Endothelial cell of umbilical vein (primary cell): ENCODE measurements around the gene CNTD1. TPM values are rescaled to one million over a fixed set of nuclear protein-coding genes. Genes with fewer than 3 reads are reported as not detected.

ENCODE experiments used
- BruUV-seq: library from RNA; stranded (reverse); fragments of 400-500 nt; replicated peaks from 2 replicates; lab custom pipeline; 2021; lab: Mats Ljungman, UMichigan
- CTCF ChIA-PET: fragments of 300-600, 350-600 bp; sonication (Branson Sonifier 250); formaldehyde crosslinking; loops from one replicate; lab custom pipeline; 2021; ENCODE audit warnings: antibody characterized with exemption, inconsistent platforms; lab: Charles Lee
- POLR2A ChIA-PET: fragments of 300-600, 350-600 bp; sonication (Branson Sonifier 250); formaldehyde crosslinking; loops from one replicate; lab custom pipeline; 2021; ENCODE audit warnings: antibody characterized with exemption, inconsistent platforms; lab: Charles Lee
- DNase-seq: peaks from one replicate; pipeline ENCODE4 v3.0.0-alpha.2; 2011; ENCODE audit warnings: low read depth, low spot score
- FAIRE-seq: peaks from 2 replicates; lab custom pipeline; 2011; peaks lifted over from hg19 to GRCh38; lab: Jason Lieb, UNC
- H2AFZ ChIP-seq: 2 replicates; pipeline ENCODE4 v1.6.0; 2012; ENCODE audit warnings: low read depth, low read length, control low read depth, inconsistent platforms
- H3K27ac ChIP-seq: 2 replicates; pipeline ENCODE4 v1.5.1; 2011; ENCODE audit warnings: low read depth, mild to moderate bottlenecking, control low read depth, low read length, moderate library complexity; ENCODE audit not compliant: insufficient read depth
- H3K27me3 ChIP-seq, 2 experiments: 2 replicates each; pipeline versions ENCODE4 v1.6.0 to v1.6.1; 2011; ENCODE audit warnings: low read length in 2 of 2, mixed read lengths in 1 of 2; ENCODE audit not compliant: control insufficient read depth in 2 of 2, insufficient read depth in 2 of 2
- H3K36me3 ChIP-seq, 2 experiments: 2 replicates in 1 of 2; 3 replicates in 1 of 2; pipeline ENCODE4 v1.5.1; 2011; ENCODE audit warnings: low read length in 2 of 2, mild to moderate bottlenecking in 1 of 2, moderate library complexity in 1 of 2; ENCODE audit not compliant: control insufficient read depth in 2 of 2, insufficient read depth in 2 of 2; ENCODE audit errors: extremely low read depth in 1 of 2
- H3K4me1 ChIP-seq: 3 replicates; pipeline ENCODE4 v1.5.1; 2011; ENCODE audit warnings: mild to moderate bottlenecking, low read length; ENCODE audit not compliant: control insufficient read depth, insufficient read depth; ENCODE audit errors: extremely low read depth
- H3K4me2 ChIP-seq: 2 replicates; pipeline ENCODE4 v1.6.1; 2011; ENCODE audit warnings: low read length, control low read depth, mixed read lengths; ENCODE audit not compliant: insufficient read depth
- H3K4me3 ChIP-seq, 3 experiments: fragments of 200-600 bp in 1 of 3; sonication (generic), shearing (Covaris generic) in 1 of 3; replicated peaks in 1 of 3; 2 replicates each; pipeline ENCODE4 v1.5.1; 2011 to 2016; ENCODE audit warnings: control low read depth in 3 of 3, low read length in 3 of 3, mild to moderate bottlenecking in 2 of 3, inconsistent platforms in 1 of 3, low read depth in 1 of 3, moderate library complexity in 1 of 3; ENCODE audit not compliant: insufficient read depth in 1 of 3
- H3K79me2 ChIP-seq: 2 replicates; pipeline ENCODE4 v1.6.0; 2012; ENCODE audit warnings: low read length, inconsistent platforms; ENCODE audit not compliant: control insufficient read depth, insufficient read depth
- H3K9ac ChIP-seq: replicated peaks from 2 replicates; pipeline ENCODE3; 2011; ENCODE audit warnings: low read length, control low read depth; ENCODE audit not compliant: insufficient read depth; ENCODE audit errors: extremely low read depth
- H3K9me1 ChIP-seq: replicated peaks from 3 replicates; pipeline ENCODE4 v1.6.0; 2011; ENCODE audit warnings: mild to moderate bottlenecking, low read length; ENCODE audit not compliant: control insufficient read depth, insufficient read depth; ENCODE audit errors: extremely low read depth
- H3K9me3 ChIP-seq: replicated peaks from 2 replicates; pipeline ENCODE4 v1.5.1; 2012; ENCODE audit warnings: low read length, inconsistent platforms; ENCODE audit not compliant: control insufficient read depth, insufficient read depth
- H4K20me1 ChIP-seq: replicated peaks from 2 replicates; pipeline ENCODE3; 2011; ENCODE audit warnings: mild to moderate bottlenecking, low read length; ENCODE audit not compliant: control insufficient read depth, insufficient read depth; ENCODE audit errors: extremely low read depth
- CTCF ChIP-seq, 2 donors: IDR thresholded peaks; 1 replicate in 1 of 2; 2 replicates in 1 of 2; pipeline ENCODE4 v1.5.1; 2011; ENCODE audit warnings: low read length in 2 of 2, mild to moderate bottlenecking in 2 of 2, moderate library complexity in 2 of 2, control low read depth in 1 of 2, inconsistent platforms in 1 of 2, low read depth in 1 of 2; ENCODE audit not compliant: insufficient read depth in 1 of 2; ENCODE audit errors: extremely low read depth in 1 of 2
- EZH2 ChIP-seq: IDR thresholded peaks from 2 replicates; pipeline ENCODE4 v1.6.1; 2012; ENCODE audit warnings: borderline replicate concordance, low read depth, mild to moderate bottlenecking, moderate library complexity, low read length, inconsistent platforms; ENCODE audit not compliant: severe bottlenecking
- FOS ChIP-seq: IDR thresholded peaks from 2 replicates; pipeline ENCODE4 v1.6.1; 2011; ENCODE audit warnings: mild to moderate bottlenecking, low read length, moderate library complexity, borderline replicate concordance; ENCODE audit not compliant: insufficient read depth
- GATA2 ChIP-seq: IDR thresholded peaks from 2 replicates; pipeline ENCODE4 v1.7.0; 2011; ENCODE audit warnings: low read depth, mild to moderate bottlenecking, moderate library complexity, mixed read lengths, low read length; ENCODE audit not compliant: insufficient read length, insufficient read depth
- JUN ChIP-seq: IDR thresholded peaks from 2 replicates; pipeline ENCODE4 v1.6.1; 2011; ENCODE audit warnings: borderline replicate concordance, low read depth; ENCODE audit not compliant: insufficient read length, insufficient read depth
- MAX ChIP-seq: IDR thresholded peaks from 2 replicates; pipeline ENCODE4 v1.6.1; 2011; ENCODE audit not compliant: insufficient read depth, insufficient read length
- MYC ChIP-seq: IDR thresholded peaks from one replicate; pipeline ENCODE4 v1.6.1; 2011; ENCODE audit warnings: mild to moderate bottlenecking, low read depth, low read length
- POLR2A ChIP-seq: IDR thresholded peaks from 2 replicates; pipeline ENCODE4 v1.6.1; 2012; ENCODE audit warnings: low read depth, mild to moderate bottlenecking, control low read depth, low read length
- POLR2AphosphoS5 ChIP-seq: IDR thresholded peaks from 2 replicates; pipeline ENCODE4 v1.6.1; 2012; ENCODE audit warnings: low read depth, mild to moderate bottlenecking, control low read depth, low read length, moderate library complexity; ENCODE audit not compliant: insufficient read depth
- dilution Hi-C: fragments of 300-500 bp; cut with MboI; formaldehyde crosslinking; loops from one replicate; pipeline ENCODE4 v1.15.0; 2019; ENCODE audit warnings: low sequenced_read_pairs; ENCODE audit not compliant: extremely low pct_ligation_motif_present
- intact Hi-C: fragments of 100-400 bp; cut with micrococcal nuclease; formaldehyde crosslinking; loops from one replicate; pipeline ENCODE4 v1.10.0; 2022
- polyA plus RNA-seq, 4 experiments: library from polyadenylated mRNA; depleted of rRNA in 3 of 4; stranded (reverse) in 3 of 4; unstranded in 1 of 4; fragments of >200 nt; gene quantifications; 2 replicates each; pipeline versions ENCODE4 v1.2.1 to v1.2.3, GENCODE V29; 2011 to 2012; ENCODE audit warnings: missing spikeins in 1 of 4
- total RNA-seq: library from RNA; stranded (reverse); gene quantifications from 2 replicates; pipeline ENCODE4 v1.2.3, GENCODE V29; 2021

CNTD1 gene
- total and polyA plus RNA-seq, 2 donors (not counting 3 experiments of a cell fraction or from before 2014, with no cell fraction given) = not detected

GRCh38 chr17:42843358-42843934 lies 44.8 kb downstream of the CNTD1 start:
- Histone ChIP-seq H3K27ac (no peak overlapping the region), H3K4me1 (no peaks in the 10 kb centered on the region), H3K9me3 (no peaks in the 10 kb centered on the region), H3K36me3 (peaks cover 24 to 41% of the 10 kb centered on the region in 2 experiments), H3K4me2 (no peak overlapping the region), H3K4me3 (no peak overlapping the region), H3K79me2 (no peaks in the 10 kb centered on the region), H2AFZ (no peak overlapping the region), H3K9me1 (no peaks in the 10 kb centered on the region), H4K20me1 (peaks cover 2% of the 10 kb centered on the region), H3K9ac (no peak overlapping the region), H3K27me3 (no peaks in the 10 kb centered on the region)
- no peak for TF ChIP-seq GATA2
- TF ChIP-seq CTCF (IDR thresholded peaks at IDR 0.05; ENCODE audit: extremely low read depth in 1 of 2, insufficient read depth in 1 of 2, low read depth in 1 of 2, low read length in 2 of 2) = peak; percentile 91 to 92
- ChIA-PET CTCF (interaction anchor here (0.6 to 8.9 kb wide), 20 partner anchors 10 to 154 kb away, joined by 3 to 132 read pairs (median 4); partner anchors contain the start of genes PSME3 and RPL27), POLR2A (no interaction called here)
- intact Hi-C loops (loop anchor here (1.0 kb wide), 3 partner anchors 86 to 155 kb away; partner anchors contain the start of gene RPL27), dilution Hi-C loops (no loop called here)
- BruUV-seq = no TSS peak
- DNase-seq (peak; percentile 69), FAIRE-seq (peak; percentile 89)

- Histone ChIP-seq H3K9me3 (no peaks in the 10 kb centered on the region), H3K27me3 (no peaks in the 10 kb centered on the region), H3K4me1 (no peaks in the 10 kb centered on the region), H3K9ac (no peak within 1 kb of the TSS), H3K27ac (no peak within 1 kb of the TSS), H3K36me3 (peaks cover 18 to 34% of the 10 kb centered on the region in 2 experiments), H3K9me1 (no peaks in the 10 kb centered on the region), H4K20me1 (peaks cover 2% of the 10 kb centered on the region), H3K4me2 (no peak within 1 kb of the TSS), H3K79me2 (no peaks in the 10 kb centered on the region), H3K4me3 (no peak within 1 kb of the TSS), H2AFZ (no peak within 1 kb of the TSS)
- dilution Hi-C loops (no loop called here), intact Hi-C loops (no loop called here)
- POLR2A ChIA-PET = no interaction called here
- DNase-seq = no peak
- no TSS peak for BruUV-seq
- FAIRE-seq = no peak
- no peak for TF ChIP-seq MAX
- TF ChIP-seq FOS = no peak
- no peak for TF ChIP-seq POLR2A
- no peak for TF ChIP-seq JUN
- no peak for TF ChIP-seq POLR2AphosphoS5
- no peak for TF ChIP-seq GATA2
- no peak for TF ChIP-seq CTCF (IDR thresholded peaks at IDR 0.05; ENCODE audit: extremely low read depth in 1 of 2, insufficient read depth in 1 of 2, low read depth in 1 of 2, low read length in 2 of 2)
- no peak for TF ChIP-seq MYC
- no peak for TF ChIP-seq EZH2
- CTCF ChIA-PET = interaction anchor here (1.7 to 8.9 kb wide), 5 partner anchors 10 to 154 kb away, joined by 9 to 132 read pairs (median 25); partner anchors contain the start of gene RPL27
Measured at GRCh38 chr17:42844271-42844670, 45.6 kb downstream of the CNTD1 start, which contains the start of gene AOC2. TSS of gene AOC2 (plus strand) at chr17:42844580. CDS start at chr17:42844627, 47 bp downstream.
